IMR-90 (cell line): ENCODE data around the gene TBC1D22A.

ENCODE experiments used
- CTCF ChIP-seq: conservative IDR thresholded peaks from 2 replicates; pipeline ENCODE4 v1.5.1; 2012; ENCODE audit warnings: mild to moderate bottlenecking, low read depth, low read length, improper control_type of control experiment
- RAD21 ChIP-seq: IDR thresholded peaks from 2 replicates; pipeline ENCODE4 v1.6.1; 2012; ENCODE audit warnings: low read length, improper control_type of control experiment
- RFX5 ChIP-seq: IDR thresholded peaks from 2 replicates; pipeline ENCODE4 v1.8.0; 2012; ENCODE audit warnings: low read depth, mild to moderate bottlenecking, low read length, moderate library complexity

- TF ChIP-seq RAD21 (no peak), CTCF (no peak), RFX5 (no peak)
Measured at GRCh38 chr22:47134222-47134621, 371.8 kb downstream of the TBC1D22A start.
